ENCODE data around the gene SLC41A2.

Gene SLC41A2

DNA sequence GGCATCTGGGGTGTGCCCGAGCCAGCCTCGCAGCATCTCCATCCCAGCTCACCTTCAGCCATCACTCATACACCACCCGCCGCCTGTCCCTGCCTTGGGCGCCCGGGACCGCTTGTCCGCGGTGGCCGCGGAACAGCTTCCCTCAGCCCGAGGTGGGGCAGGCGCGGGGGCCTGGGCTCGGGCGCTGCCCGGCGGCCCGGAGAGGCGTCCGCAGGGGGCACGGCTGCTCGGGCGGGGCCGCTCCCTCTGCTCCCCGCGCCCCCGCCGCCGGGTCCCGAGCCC lies 430 bp downstream of the SLC41A2 start:
- no peak overlapping the region for H3K27ac ChIP-seq
- peak overlapping the region; percentile 71 for H2AFZ ChIP-seq (ENCODE audit: low read depth)

DNA sequence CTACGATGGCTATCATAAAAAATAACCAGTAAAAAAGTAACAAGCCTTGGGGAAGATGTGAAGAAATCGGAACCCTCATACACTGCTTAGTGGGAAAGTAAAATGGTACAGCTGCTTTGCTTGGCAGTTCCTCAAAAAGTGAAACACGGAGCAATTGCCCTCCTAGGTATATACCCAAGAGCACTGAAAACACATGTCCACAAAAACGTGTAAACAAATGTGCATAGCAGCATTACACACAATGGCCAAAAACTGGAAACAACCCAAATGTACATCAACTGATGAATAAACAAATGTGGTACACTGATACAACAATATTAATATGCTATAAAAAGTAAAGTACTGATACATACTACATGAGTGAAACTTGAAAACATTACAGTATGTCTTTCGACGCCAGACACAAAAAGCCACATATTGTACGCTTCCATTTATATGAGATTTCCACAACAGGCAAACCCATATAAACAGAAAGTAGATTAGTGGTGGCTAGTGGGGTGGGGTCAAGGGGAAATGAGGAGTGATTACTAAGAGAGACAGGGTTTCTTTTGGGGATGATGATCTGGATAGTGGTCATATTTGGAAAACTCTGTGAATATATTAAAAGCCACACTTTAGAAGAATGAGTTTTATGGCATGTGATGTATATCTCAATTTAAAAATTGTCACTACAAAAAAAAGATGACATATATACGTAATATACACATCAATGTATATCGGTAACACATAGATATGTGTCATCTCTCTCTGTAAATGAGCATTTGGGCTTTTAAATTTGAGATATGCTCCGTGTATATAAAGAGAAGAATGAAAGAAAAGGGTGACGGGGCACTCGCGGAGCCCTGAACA lies 996 bp downstream of the SLC41A2 start:
- Histone ChIP-seq H2AFZ (ENCODE audit: low read depth) (peak overlapping the region; percentile 71), H3K4me3 (IDR thresholded peaks at IDR 0.05; ENCODE audit: insufficient read depth, low read depth, low read length) (no peak overlapping the region), H3K4me2 (peak overlapping the region; percentile 44), H4K20me1 (ENCODE audit: insufficient read depth) (no peaks in the 10 kb centered on the region), H3K36me3 (ENCODE audit: insufficient read depth) (no peaks in the 10 kb centered on the region), H3K79me2 (ENCODE audit: insufficient read depth, low read depth) (no peaks in the 10 kb centered on the region), H3K27ac (no peak overlapping the region), H3K4me1 (ENCODE audit: low read depth, poor library complexity, severe bottlenecking) (peaks cover 21% of the 10 kb centered on the region), H3K9ac (peak overlapping the region; percentile 96; the same call in 1 of the 2 replicates), H3K27me3 (ENCODE audit: insufficient read depth, low read depth) (no peaks in the 10 kb centered on the region)
- TF ChIP-seq, protein P1, sequence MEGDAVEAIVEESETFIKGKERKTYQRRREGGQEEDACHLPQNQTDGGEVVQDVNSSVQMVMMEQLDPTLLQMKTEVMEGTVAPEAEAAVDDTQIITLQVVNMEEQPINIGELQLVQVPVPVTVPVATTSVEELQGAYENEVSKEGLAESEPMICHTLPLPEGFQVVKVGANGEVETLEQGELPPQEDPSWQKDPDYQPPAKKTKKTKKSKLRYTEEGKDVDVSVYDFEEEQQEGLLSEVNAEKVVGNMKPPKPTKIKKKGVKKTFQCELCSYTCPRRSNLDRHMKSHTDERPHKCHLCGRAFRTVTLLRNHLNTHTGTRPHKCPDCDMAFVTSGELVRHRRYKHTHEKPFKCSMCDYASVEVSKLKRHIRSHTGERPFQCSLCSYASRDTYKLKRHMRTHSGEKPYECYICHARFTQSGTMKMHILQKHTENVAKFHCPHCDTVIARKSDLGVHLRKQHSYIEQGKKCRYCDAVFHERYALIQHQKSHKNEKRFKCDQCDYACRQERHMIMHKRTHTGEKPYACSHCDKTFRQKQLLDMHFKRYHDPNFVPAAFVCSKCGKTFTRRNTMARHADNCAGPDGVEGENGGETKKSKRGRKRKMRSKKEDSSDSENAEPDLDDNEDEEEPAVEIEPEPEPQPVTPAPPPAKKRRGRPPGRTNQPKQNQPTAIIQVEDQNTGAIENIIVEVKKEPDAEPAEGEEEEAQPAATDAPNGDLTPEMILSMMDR (conservative IDR thresholded peaks at IDR 0.05; ENCODE audit: low read depth, low read length): no peak

More for the DNA sequence above, 430 bp downstream of the SLC41A2 start:
- Histone ChIP-seq H3K79me2 (ENCODE audit: insufficient read depth, low read depth) (no peaks in the 10 kb centered on the region), H3K36me3 (ENCODE audit: insufficient read depth) (no peaks in the 10 kb centered on the region), H3K4me3 (IDR thresholded peaks at IDR 0.05; ENCODE audit: insufficient read depth, low read depth, low read length) (no peak overlapping the region), H3K4me1 (ENCODE audit: low read depth, poor library complexity, severe bottlenecking) (peaks cover 21% of the 10 kb centered on the region), H3K27me3 (ENCODE audit: insufficient read depth, low read depth) (no peaks in the 10 kb centered on the region), H4K20me1 (ENCODE audit: insufficient read depth) (no peaks in the 10 kb centered on the region), H3K9ac (peak overlapping the region; percentile 96; the same call in 1 of the 2 replicates), H3K4me2 (peak overlapping the region; percentile 44)
- TF ChIP-seq, protein P1 (conservative IDR thresholded peaks at IDR 0.05; ENCODE audit: low read depth, low read length): no peak

DNA sequence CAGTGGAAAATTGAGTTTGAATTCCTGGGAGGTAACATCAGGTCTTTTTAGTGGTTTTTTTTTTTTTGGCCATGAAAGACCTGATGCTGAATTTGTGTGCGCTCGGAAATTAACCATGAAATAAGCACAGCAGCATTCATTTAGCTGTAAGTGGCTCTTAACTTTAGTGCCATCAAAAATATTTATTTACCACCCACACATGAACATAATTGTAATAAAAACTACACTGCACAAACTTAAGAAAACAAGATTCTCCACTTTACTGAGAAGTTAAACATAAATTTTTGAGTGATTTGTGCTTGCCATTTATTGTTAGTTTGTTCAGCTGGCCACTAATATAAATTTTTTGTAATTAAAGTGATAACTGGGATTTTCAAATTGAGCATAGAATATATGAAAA lies 2.4 kb downstream of the SLC41A2 start:
- H3K79me2 ChIP-seq (ENCODE audit: insufficient read depth, low read depth): no peaks in the 10 kb centered on the region
- H3K4me2 ChIP-seq: no peak overlapping the region
- H3K9ac ChIP-seq: no peak overlapping the region
- no peaks in the 10 kb centered on the region for H3K36me3 ChIP-seq (ENCODE audit: insufficient read depth)
- H4K20me1 ChIP-seq (ENCODE audit: insufficient read depth): no peaks in the 10 kb centered on the region
- H2AFZ ChIP-seq (ENCODE audit: low read depth): no peak overlapping the region
- H3K27ac ChIP-seq: no peak overlapping the region
- no peak overlapping the region for H3K4me3 ChIP-seq (IDR thresholded peaks at IDR 0.05; ENCODE audit: insufficient read depth, low read depth, low read length)
- H3K27me3 ChIP-seq (ENCODE audit: insufficient read depth, low read depth): no peaks in the 10 kb centered on the region
- H3K4me1 ChIP-seq (ENCODE audit: low read depth, poor library complexity, severe bottlenecking): peaks cover 21% of the 10 kb centered on the region
- TF ChIP-seq, protein P1 (conservative IDR thresholded peaks at IDR 0.05; ENCODE audit: low read depth, low read length): no peak

GRCh38 chr12:104953323-104953722 lies 4.8 kb downstream of the SLC41A2 start:
- TF ChIP-seq, protein P1 (conservative IDR thresholded peaks at IDR 0.05; ENCODE audit: low read depth, low read length): no peak
- Histone ChIP-seq H3K36me3 (ENCODE audit: insufficient read depth) (no peaks in the 10 kb centered on the region), H4K20me1 (ENCODE audit: insufficient read depth) (no peaks in the 10 kb centered on the region), H3K79me2 (ENCODE audit: insufficient read depth, low read depth) (no peaks in the 10 kb centered on the region), H3K4me3 (IDR thresholded peaks at IDR 0.05; ENCODE audit: insufficient read depth, low read depth, low read length) (no peak overlapping the region), H3K27me3 (ENCODE audit: insufficient read depth, low read depth) (no peaks in the 10 kb centered on the region), H3K4me1 (ENCODE audit: low read depth, poor library complexity, severe bottlenecking) (peaks cover 10% of the 10 kb centered on the region), H3K27ac (no peak overlapping the region), H3K4me2 (no peak overlapping the region), H2AFZ (ENCODE audit: low read depth) (no peak overlapping the region), H3K9ac (no peak overlapping the region)
